Fibroblast of skin of right quadriceps (primary cell): ENCODE data around the gene ST14.
"Not testable (repeated sequence)": the region's sequence is repeated elsewhere in the genome, so short reads cannot be mapped to it uniquely, and the experiment has no call there.

Experiments used
- DNase-seq: peaks from one replicate; pipeline ENCODE4 v3.0.0-alpha.2; 2013

The ST14 gene

DNA sequence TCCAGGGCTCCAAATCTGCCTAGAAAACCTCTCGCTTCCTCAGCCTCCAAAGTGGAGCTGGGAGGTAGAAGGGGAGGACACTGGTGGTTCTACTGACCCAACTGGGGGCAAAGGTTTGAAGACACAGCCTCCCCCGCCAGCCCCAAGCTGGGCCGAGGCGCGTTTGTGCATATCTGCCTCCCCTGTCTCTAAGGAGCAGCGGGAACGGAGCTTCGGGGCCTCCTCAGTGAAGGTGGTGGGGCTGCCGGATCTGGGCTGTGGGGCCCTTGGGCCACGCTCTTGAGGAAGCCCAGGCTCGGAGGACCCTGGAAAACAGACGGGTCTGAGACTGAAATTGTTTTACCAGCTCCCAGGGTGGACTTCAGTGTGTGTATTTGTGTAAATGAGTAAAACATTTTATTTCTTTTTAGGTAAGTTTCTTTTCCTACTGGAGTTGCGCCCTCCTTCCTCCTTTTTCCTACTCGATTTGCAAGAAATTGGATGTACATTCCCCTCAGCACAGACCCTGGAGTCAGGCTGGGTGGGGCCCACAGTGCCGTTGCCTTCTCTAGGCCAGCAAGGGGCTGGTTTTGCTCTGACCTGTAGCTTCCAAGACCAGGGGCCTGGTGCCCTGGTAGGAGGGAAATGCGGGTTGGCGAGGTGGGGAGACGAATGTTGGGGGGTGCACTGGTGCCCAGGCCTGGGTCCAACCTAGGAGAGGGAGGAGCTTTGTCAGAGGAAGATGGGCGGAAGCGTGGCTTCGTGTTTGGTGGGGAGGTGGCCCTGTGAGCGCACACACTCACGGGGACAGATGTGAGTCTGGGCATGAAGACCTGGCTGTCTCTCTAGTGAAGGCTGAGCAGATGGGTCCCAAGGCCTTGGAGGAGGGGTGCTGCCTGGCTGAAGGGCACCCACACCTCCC, 50.6 kb downstream of the ST14 start:
- no peak for DNase-seq

DNA sequence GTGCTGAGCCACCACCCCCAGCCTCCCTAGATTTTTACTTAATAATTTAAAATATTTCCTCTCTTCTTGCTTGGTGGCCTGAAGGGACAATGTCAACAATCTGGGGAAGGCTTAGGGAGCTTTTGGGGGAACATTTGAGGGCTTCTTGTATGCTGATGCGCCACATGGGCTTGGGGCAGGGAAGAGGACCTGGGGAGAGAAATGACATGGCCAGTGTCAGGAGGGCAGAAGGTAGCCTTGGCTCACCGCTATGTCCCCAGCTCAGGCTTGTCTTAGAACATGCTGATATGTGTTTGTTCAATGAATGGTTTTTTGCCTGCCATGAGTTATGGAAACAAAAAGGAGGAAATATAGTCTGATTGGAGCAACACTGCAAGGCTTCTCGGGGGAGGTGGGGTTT, 51.6 kb downstream of the ST14 start:
- DNase-seq = no peak

DNA sequence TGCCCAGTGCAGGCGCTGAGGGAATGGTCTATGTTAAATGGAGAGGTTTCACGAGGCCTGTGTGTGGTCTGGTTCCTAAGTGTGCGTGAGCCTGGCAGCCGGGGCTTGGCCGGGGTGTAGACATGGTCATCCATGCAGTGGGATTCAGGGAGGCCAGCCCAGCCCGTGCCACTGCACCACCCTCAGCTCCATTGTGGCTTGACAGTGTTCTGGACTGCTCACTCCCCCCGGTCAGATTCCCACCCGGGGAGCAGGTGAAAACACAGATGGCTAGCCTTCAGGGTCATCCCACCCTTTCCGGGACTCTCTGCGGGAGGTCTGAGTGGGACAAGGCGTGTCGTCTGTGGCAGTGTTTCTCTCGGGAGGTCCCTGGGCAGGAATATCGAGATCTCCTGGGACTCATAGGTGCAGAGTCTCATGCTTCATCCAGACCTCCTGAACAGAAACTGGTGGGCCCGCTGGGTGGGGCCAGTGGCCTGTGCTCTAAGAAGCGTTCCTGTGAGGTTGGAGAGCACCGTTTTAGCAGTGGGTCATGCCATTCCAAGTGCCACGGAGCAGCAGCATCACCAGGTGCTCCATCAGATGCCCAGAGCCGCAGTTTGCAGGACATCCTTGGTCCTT, 52.3 kb downstream of the ST14 start:
- no peak for DNase-seq

DNA sequence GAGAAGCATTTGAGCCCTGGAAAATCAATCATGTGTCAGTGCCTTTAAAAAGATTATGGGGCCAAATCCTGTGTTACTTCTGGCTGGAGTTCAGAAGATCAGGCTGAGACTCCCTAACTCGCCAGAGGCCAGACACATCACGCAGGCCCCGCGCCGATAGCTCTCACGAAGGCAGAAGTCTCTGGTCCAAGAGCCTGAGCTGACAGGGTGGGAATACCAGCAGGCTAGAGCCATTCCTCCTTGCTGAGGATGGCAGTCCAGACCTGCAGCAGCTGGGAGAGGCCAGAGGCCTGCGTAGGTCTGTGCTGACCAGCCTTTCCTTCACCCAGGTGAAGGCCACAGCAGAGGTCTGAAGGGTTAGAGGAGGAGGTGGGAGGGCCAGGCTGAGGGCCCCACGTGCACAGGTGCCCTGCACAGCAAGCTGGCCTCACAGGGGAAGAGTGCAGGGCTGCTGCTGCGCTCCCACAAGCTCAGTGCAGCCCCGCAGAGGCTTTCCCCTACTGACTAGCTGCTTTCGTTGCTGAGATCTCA, 52.9 kb downstream of the ST14 start:
- DNase-seq = no peak

DNA sequence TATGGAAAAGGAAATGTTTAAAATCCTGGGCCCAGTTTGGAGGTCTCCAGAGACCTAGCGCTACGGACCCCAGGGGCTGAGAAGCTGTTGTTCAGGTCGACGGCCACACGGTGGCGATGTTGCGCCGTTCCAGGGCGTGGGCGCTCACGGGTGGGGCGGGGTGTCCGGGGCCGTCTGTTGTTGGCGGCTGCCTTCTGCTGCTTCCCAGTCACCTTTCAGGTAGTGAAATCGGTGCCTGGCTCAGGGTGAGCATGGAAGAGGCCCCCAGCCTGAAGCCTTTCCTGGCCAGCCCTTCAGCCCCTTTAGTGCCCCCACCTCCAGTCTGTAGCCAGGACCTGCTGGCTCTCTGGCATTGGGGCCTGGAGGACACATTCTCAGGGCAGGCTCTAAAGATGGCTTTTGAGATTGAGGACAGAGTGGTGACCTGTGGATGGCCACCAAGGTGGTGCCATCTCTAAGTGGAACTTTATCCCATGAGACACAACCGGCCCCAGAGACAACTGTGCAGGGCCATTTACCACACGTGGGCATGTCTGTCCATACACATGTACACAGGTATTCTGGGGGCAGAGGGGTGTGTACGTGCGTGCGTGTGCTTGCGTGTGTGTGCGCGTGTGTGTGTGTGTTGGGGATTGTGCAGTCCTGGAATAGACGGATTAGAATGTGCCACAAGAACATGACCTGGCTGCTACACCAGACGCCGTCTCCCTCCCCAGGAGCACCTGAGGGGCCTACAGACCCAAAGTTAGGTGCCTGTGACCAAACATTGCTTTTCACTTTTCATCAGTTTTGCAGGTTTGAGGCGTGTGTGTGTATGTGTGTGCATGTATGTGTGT, 53.8 kb downstream of the ST14 start:
- peak; percentile 27 for DNase-seq

DNA sequence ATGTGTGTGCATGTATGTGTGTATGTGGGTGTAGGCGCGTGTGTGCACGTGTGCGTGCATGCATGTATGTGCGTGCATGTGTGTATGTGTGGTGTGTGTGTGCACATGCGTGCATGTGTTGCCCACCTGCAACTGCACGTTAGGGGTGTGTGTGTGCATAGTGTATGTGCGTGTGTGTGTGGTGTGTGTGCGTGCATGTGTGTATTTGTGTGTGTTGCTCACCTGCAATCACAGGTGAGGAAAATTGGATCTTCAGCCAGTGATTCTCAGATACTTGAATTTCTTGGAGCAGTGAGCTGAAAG, 54.3 kb downstream of the ST14 start:
- DNase-seq = no peak

DNA sequence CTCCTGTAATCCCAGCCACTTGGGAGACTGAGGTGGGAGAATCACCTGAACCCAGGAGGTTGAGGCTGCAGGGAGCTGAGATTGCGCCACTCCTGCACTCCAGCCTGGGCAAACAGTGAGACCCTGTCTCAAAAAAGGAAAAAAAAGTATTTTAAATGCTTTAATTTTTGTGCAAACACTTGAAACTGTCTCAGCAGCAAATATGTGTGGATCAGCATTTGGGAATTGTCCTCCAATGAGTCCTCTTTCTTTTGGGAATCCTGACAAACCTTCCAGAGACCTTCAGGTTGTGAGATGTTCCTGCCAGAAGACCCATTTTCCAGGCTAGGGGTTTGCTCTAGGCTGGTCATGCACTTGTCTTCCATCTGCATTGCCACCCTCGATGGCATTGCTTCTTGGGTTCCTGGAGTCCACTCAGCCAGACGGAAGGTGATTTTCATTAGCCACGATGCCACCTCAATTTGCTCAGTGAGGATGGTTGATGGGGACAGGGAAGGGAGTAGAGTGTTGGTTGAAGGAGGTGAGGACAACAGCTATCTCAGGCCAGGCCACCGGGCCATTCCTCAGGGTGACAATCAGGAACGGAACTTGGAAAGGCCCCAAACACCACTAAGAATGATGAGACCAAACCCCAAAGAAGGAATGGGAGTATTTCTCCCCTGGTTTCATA, 55.4 kb downstream of the ST14 start:
- no peak for DNase-seq

DNA sequence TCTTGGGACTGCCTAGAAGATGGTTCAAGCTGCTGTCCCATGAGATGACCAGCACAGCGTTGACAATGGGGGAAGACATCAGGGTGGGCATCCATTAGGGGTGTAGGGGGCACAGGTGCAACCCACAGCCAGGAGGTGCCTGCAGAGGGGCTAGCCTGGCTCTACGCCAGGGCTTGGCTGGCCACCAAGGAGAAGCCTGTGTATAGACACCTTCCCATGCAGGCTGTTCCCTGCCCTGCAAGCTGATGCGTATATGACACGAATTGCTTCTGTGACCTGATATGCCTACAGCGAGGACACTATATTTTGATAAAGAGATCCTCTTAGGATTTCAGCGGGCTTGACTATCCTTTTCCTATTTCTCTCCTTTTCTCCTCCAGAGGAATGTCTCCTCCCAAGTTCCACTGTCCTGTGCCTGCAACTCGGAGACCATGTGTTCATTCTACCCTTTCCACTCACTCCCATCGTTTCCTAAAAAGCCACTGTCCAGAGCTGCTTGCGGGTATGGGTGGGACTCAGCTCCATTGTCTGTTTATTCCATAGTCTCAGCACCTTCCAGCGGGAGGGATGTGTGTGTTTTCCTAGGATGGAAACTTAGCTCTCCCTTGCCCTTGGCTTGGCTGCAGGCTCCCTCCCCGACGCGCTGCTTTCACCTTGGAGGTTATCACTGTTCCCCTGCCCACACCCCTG, 56.1 kb downstream of the ST14 start:
- DNase-seq = no peak

DNA sequence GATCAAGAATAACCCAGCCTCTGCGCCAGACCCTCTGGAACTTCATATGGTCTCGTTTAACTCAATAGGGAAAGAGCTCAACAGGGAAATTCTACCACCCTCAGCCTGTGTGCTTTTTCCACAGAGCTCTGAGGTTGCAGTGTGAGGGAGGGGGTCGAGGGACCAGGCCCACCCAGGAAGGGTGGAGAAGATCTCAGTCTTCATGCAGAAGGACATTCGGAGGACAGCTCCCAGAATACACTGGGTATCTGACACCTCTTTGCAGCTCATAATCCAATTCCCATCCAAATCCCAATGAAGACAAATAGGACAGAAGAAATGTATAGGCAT, 56.6 kb downstream of the ST14 start:
- DNase-seq = no peak

DNA sequence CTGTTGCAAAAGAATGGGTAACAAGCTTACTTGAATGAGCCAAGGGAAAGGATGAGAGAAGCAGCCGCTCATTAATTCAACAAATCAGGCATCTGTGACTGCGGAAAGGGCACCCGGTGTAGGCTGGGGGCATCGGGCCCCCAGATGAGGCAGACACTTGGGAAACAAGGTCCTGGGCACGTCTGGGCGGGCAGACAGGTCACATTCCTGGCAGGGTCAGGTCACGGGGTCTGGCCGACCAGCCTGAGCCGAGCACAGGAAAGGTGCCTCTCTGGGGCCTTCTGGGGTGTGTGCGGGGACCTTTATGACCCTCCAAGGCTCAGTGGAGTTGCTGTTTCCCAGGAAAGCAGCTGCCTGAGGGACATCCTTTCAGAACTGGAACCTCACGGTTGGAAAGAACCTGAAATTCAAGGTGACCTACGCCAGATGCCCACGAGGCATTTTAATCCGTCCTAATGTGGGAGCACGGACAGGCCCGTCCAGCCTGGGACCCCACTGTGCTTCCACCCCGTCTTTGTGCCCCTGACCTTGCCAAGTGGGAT, 57.1 kb downstream of the ST14 start:
- no peak for DNase-seq

DNA sequence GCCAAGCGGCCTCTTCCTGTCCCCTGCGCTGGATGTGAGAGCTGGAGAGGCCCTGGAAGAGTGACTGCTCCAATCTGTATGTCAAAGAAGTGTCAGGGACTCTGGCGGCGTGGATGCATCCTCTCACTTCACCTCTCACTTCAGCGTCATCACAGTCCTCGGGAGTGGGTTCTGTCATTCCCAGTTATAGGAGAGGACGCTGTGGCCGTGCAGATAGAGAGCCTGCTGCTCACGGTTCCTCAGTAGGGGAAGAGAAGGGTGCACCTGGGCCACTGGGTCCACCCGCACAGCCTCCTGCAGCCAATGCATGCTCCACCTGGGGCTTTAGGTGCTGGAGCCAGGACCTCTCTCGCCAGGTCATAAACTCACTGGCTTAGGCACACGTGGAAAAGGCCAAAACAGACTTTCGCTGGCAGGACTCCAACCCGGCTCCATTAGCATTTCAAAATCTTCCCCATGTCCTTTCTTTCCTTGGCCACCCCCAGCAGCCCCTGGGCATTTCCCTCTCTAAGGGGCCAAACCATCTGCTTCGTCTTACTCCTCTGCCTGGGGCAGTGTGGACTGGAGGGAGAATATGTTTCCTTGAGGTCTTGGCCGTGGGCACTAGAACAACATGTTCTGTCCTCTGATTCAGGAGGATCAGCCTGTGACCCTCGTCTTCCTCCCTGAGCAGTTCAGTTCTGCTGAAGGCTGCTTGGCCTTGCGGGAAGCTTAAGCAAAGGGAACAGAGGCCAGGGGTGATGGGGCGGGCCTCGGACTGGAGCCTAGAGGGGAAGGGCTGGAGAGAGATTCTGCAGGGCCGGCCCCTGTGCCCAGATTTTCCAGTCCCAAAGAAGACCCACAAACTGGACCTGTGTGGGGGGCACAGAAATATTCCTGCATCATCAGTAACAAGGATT, 57.8 kb downstream of the ST14 start:
- no peak for DNase-seq

DNA sequence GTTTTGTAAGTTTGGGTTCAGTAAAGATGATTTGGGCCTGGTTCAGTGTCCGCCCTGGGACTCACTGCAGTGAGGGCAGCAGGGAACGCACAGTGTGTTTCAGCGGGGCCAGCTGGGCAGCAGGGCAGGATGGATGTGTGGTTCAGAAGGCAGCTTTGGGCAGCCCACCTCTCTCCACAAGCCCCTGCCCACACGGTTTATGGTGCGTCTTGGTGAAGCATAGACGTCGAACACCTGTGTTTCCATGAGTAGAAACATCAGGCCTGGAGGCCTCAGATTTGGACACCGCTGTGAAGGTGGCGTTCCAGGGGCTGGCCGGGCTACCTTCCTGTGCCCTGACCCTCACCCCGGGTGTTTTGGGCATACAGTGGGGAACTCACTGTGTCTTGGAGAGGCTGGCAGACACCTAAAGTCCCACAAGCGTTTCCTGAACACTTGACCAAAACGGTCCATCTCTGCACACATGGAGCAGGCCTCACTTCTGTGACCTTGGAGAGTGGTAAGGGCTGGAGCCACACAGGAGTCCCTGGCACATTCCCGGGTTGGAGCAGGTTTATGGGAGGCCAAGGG, 59.0 kb downstream of the ST14 start:
- no peak for DNase-seq

DNA sequence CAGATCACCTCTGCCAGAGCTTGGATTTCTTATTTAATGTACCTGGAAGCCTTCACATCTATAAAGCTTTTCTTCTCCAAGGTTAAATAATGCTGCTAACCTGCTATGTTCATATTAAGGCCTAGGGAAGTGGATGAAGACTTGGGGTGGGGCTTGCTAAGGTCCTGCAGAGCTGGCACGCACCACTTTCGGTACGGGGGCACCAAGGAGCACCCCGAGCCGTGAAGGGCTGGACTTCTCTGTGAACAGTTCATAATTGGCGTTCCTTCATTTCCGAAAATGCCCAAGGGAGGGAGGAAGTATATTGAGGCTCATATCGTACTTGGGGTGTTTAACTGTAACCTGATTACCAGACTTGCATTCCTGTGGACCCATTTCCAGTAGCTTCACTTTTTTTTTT, 59.6 kb downstream of the ST14 start:
- DNase-seq = no peak

DNA sequence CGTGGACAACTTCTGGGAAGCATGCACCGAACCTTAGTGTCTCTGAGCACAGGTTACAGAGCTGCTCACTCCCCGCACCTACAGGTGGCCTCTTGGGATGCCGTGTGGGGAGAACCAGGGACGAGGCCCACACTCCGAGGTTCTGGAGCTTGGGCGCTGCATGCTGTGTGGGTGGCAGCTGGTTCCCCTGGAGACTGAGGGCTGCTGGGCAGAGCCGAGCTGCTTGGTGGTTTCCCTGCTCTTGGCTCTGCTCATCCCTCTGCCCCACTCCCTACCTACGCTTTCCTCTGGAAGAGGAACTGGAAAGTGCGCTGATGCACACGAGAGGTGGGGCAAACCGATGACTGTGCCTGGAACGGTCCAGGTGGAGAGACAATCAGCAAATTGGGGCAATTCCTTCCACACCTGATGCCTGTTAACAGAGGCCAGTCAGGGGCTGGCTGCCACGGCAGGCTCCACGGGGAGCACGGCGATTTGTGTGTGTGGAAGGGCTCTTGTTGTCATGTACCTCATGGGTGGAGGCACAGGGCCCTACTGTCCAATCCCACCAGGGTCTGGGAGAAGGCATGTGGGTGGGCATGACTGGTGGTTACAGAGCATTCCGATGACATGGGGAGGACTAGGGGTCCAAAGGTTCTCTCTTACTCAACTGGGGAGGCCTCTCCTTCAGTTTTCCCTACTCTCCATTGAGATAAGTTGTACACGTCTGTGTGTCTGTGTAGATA, 60.9 kb downstream of the ST14 start:
- no peak for DNase-seq

DNA sequence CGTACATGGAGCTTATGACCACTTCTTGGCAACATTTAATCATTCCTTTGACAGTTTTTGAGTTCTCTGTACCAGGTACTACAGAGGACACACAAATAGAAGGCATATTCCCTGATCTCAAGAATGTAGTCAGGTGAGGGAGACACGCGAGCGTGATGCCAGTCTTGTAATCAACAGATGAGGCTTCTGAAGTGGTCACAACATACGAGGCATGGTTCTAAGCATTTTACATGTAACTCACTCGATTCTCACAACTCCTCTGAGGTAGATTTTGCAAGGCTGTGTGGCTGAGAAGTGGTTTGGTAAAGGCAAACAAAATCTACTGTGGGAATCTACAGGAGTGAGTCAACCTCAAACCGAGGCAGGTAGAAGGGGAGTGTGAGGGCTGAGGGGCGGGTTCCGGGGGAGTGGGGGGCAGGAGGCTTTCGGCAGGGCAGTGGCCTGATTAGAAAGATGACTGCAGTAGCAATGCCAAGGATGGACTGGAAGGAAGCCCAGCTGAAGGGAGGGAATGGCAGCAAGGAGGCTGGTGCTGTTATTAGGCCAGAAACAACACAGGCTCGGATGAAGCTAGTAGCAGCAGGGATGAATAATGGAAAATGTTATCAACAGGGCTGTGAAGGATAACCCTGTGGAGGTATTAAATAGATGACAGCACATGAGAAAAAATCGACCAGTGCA, 63.8 kb downstream of the ST14 start:
- DNase-seq = no peak

DNA sequence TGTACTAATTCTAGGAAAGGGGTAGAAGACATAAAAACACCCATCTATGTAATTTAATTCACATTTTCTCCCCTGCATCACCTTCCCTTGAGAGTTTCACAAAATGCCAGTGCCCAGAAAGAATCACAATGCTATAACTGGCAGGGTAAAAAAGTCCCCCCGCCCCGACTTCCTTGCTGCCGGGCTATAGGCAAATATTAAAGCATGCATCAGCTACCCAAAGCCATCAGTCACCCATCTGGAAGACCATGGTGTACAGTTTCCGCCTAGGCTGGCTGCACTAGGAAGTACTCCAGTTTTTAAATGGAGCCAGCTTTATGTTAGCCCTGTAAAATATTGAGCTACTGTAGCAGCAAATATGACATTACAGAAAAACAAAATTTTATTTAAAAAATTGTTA, 67.8 kb downstream of the ST14 start:
- DNase-seq = no peak

DNA sequence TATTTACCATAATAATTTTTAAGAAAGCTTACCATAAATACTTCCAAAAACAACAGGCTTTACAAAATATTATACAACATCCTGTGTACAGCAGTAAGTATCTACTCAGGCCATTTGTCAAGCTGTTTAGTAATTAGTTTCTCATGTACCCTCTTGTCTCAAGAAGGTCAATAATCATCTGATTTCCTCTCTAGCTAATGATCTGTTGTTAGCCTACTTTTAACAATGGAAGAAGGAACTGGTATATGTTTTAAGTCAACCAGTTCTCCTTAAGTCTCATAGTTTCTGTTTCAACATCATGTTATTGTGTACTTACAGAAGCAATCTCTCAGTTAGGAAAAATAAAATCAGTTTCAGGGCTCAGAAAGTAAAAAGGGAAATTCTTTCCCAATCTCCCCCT, 73.9 kb downstream of the ST14 start:
- not testable (repeated sequence) for DNase-seq

DNA sequence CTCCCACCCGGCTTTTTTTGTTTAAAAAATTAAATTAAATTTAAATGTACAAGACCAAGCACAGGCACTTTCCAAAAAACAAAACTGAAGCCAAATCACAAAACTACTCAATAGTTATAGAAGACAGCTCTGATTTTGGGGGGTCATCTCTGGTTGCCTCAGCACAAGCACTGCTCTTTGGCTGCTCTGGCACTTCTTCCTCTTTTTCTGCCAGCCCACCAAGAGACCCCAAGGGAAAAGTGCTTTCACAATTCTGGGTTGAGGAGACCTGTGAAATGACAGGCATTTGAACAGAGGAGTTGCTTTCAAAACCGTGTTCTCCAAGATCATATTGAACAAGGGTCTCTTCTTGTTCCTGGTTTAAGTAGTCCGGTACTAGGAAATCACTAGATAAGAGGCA, 74.3 kb downstream of the ST14 start:
- not testable (repeated sequence) for DNase-seq

DNA sequence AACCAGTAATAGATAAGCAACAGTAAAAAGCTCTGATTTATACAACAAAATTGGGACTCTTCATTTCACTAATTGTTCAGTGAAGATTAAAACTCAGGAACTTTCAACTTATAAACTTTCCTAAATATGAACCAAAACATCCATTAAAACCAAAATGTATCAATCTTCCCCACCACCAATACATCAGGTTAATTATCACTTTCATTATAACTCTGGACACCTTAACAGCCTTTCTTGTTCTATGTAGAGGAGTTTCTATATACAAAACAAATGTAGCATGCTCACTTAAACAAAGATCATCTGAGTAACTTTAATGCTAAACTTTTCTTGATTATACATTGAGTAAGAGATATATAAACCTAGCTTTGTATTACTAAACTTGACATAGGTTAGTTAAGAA, 74.7 kb downstream of the ST14 start:
- no peak for DNase-seq
